HG03025 (cell line): ENCODE data around the gene SLC9A8.

Source experiments
- ATAC-seq: cut with Tn5 transposase; IDR thresholded peaks from one replicate; pipeline ENCODE4 v1.9.1; 2021; ENCODE audit warnings: mild to moderate bottlenecking, moderate library complexity; ENCODE audit not compliant: unreplicated experiment, low FRiP score

Gene SLC9A8

GRCh38 chr20:49938173-49939163, 125.8 kb downstream of the SLC9A8 start:
- no peak for ATAC-seq

- no peak for ATAC-seq
These were observed 128.8 kb downstream of the SLC9A8 start for GRCh38 chr20:49941456-49941855.
